Testis (tissue), 2 donors: ENCODE results near the gene ZFYVE26.

Experiments
- CTCF ChIP-seq, 3 experiments: fragments of 450-650 bp in 2 of 3; fragments of 200-600 bp in 1 of 3; sonication (generic) in 1 of 3; IDR thresholded peaks; one replicate each; pipeline ENCODE4 v1.5.1; 2016 to 2019; ENCODE audit warnings: antibody characterized with exemption in 3 of 3, mild to moderate bottlenecking in 2 of 3, moderate library complexity in 1 of 3
- POLR2A ChIP-seq: fragments of 450-650 bp; IDR thresholded peaks from one replicate; pipeline ENCODE4 v1.6.1; 2017; ENCODE audit warnings: antibody characterized with exemption, mild to moderate bottlenecking, moderate library complexity

GRCh38 chr14:67846029-67846610, 29.7 kb upstream of the ZFYVE26 start:
- TF ChIP-seq POLR2A (no peak), CTCF (IDR thresholded peaks at IDR 0.05) (no peak)
